ENCODE measurements around the gene SLC9A9.
A peak's percentile ranks its signal among the peaks of the same experiment; 100 is the strongest.
"Not testable (repeated sequence)": the region's sequence is repeated elsewhere in the genome, so short reads cannot be mapped to it uniquely, and the experiment has no call there.

The SLC9A9 gene

DNA sequence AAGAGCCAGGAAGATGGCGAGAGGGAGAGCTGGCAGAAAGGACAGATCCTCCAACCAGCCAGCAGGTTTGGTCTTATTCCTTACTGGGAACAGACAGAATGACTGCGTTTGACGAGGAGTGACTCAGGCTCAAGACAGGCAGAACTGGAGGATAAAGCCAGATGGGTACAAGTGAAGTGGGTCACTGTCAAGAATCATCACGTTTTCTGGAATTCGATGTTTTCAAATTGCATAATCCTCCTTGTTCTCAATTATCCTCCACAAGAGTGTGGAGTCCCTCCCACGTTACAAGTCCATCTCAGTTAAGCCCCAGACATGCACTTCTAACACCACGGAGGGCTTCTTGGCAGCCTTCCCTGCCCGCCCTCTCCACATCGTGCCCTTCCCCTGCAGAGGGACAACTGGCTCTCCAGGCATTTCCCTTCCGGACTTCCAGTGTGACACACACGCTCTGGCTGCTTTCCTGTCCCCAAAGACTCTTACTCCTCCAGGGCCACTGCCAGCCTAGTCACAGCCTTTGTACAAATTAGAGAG is 545.6 kb downstream of the SLC9A9 start:
- DNase-seq = no peak

DNA sequence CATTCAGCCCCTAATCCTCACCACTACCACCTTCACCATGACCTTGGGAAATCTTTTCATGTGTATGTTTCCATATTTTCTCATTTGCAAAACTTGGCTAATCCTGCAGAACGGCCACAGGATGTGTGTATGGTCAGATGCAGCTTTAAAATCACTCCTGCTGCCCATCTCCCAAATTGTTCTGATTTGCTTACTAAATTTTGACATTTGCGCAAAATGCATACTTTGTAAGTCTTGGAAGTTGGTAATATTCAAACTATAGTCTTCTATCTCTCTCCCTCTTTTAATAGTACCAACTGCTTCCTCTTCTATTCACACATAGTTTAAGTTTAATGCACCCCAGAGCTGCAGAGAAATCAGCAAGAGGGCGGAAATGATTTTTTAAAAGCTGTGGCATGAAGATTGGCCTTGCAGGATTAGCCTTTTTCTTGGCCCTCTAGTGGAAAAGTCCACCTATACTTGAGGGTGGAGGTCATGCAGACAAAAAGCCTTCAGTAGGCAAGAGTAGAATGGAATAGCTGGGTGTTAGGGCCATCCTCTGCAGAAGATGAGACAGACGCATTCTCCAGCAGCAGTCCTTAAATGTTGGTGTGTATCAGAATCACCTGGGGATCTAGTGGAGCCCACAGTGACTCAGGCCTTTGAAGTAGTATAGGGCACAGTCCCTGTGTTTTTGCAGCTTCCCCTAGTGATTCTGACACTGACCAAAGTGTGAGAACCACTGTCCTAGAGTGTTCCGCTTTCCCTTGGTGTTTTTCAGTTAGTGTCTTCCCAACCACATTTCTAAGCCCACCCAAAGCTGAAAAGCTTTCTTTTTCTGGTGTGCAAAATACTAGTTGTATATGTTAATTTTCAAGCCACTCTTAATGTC is 547.0 kb downstream of the SLC9A9 start:
- DNase-seq = no peak

DNA sequence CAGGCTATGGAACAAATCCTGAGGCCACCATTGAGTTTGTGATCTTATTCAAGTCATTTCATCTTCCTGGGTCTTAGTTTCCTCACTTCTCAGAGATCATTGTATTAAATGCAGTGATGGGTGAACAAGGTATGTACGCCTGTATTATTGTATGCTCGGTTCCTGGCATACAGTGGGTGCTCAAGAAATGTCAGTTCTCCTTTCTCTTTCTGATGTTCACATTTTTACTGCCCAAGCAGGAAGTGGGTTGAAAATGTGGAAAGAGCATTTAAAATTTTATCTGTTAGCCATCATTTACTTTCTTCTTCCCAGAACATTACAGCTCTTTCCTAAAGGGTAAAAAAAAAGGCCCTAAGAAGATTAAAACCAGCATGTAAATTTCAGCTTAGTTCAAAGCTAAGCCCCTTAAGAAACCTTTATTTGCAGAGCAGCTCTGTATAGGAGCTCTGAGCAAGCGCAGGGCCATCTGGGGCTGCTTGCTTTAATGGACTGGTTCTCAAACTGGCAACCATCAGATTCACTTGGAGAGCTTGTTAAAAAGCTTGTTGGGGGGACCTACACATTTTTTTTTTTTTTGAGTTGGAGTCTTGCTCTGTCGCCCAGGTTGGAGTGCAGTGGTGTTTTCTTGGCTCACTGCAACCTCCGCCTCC is 549.3 kb downstream of the SLC9A9 start:
- DNase-seq = no peak

DNA sequence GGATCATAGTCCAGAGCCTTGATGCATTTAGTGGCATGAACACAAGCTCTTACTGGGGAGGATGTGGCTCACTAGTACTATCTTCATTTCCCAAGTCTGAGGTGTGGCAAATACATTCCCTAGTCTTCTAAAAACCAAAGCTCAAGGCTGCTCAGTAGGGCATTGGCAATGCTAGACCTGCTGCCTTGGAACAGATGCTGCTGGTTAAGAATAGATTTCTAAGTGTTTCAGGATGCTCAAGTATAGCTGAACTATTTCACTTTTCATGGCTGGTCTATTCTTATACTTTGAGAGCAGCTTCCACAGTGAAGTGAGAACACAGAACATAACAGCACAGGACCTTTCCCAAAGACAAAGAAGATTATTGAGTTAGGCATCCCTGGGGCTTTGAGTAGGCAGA is 549.9 kb downstream of the SLC9A9 start:
- DNase-seq = no peak

DNA sequence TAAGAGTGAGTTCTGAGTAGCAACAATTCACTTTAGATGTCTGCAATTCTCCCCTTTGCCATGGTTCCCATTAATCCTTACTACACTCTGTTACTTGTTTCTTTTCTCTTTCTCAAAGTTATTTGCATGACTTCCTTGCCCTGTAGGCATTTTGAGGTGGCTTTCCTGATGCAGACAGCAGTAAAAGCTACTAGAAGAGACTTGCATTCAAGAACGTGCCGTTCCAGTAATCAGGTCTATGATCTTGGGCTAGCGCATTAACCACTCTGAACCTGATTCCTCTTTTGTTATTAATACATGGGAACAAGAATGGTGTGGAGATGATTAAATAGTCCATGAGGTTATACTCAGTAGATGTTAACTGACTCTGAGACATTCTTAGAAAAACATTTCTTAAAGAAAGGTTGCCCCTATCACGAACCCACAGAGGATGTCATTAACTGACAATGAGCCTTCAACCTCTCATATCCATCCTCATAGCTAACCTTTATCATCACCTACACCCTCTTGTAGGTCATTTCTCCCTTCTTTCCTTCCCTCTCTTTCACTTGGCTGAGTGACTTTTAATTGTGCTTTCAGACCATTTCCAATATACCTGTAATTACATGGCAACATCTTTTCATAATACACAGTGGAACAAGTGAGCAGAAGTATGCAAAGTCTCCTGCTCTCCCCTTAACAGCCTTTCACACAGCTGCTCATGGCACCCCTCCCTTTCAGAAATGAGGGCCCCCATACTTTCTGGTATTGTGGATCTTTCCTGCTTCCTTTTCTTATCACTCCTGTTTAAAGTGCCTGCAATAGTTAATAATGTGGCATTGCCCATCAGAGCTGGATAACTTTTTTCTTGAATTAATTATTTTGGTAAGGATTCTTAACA is 552.8 kb downstream of the SLC9A9 start:
- no peak for DNase-seq

DNA sequence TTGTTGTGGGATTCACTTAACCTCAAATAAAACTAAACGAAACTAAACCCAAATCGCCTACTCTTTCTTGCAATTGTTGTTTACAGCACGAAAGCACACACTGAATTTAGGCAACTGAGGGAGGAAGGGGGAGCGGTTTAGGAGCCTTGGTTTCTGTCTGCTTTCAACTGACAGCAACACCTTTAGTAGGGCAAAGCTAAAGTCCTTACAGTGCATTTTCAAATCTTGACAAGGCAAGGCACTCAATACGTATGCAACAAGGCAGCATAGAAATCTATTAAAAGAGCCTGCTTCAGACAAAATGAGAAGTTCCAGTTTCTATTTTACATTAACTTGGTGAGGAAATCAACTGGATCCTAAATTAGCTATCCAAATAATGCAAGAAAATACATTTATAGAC is 554.1 kb downstream of the SLC9A9 start:
- no peak for DNase-seq

DNA sequence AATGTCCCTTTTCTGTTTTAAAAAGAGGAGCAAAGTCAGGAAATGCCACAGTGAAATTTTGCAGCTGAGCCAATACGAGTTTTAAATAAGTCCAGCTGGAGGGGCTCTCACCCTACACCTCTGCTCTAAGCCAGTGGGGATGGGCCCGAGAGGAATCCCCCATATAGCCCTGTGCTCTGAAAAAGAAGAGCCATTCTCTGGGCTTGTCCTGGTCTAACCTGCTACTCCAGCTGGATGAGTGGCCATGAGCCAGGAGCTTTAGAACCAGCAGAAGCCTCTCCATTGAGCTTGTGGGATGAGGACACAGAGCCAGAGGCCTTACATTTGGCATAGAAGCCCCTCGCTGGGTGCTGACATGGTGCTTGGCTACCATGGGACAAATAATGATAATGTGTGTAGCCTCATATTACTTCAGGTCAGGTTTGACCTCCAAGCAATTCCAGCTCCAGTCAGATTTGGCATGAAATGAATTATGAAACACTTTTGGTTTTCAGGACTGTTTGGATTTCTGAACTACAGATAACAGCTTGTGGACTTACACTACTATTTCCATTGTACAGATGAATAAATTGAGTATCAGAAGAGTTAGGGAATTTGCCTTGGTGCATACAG is 556.3 kb downstream of the SLC9A9 start:
- no peak for DNase-seq

DNA sequence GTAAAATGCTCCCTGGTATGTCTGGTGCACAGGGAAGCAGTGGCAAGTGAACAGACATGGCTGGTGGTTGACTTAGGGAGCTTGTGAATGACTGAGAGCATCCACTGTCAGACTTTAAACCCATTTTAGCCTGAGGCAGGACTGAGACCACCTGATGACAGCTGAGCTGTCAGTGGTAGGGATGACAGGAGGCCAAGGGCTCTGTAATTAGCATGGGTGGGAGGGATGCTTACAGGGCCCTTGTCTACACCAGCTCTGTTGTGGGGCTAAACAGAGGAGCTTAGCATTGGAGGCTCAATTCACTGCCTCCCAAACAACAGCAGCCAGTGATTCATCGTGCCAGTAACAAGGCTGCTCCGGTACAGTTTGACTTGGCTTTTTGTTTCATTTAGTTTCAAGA is 559.3 kb downstream of the SLC9A9 start:
- DNase-seq = no peak

DNA sequence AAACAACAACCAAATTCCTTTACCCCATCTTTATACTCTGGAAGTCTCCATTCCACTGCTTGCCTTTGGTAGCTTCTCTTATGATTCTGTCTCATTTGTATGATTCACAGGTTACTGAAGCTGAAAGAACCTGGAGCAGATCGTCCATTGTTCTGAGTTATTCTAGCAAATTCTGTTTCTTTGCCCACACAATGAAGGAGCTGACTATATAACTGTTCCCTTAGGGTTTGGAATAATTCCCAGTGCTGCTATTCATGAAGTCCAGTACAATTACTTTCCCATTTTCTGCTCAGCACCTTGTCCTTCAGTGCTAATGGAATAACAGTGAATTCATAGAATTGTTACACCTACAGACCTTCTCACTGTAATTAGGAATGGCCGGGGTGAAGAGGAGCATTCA is 560.9 kb downstream of the SLC9A9 start:
- no peak for DNase-seq

DNA sequence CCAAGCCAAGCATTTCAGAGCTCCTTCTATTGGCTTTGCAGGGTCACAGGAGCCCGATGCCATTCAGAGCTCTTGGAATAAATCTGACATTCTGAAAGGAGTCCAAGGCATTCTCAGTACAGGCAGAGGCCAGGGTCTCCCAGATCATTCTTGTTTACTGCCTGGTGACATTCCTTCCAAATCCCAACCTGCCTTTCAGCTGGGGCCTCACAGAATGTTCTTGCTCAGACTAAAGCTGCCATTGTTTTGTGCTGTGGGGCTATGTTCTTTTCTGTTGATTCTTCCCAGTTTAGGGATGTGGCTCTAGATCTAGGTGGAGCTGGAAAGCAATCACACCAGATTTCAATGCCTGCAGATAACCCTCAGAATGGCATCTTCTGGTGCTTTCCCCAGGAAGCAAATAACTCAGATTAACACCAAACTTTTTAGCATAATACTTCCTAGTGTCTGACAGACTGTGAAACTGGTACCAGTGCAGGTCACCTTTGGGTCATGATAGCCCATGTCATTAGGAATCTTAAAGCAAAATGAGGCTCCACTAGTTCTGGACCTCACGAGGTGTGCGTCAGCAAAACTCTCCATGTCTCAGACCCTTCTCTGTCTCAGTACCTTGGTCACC is 561.8 kb downstream of the SLC9A9 start:
- DNase-seq = no peak

DNA sequence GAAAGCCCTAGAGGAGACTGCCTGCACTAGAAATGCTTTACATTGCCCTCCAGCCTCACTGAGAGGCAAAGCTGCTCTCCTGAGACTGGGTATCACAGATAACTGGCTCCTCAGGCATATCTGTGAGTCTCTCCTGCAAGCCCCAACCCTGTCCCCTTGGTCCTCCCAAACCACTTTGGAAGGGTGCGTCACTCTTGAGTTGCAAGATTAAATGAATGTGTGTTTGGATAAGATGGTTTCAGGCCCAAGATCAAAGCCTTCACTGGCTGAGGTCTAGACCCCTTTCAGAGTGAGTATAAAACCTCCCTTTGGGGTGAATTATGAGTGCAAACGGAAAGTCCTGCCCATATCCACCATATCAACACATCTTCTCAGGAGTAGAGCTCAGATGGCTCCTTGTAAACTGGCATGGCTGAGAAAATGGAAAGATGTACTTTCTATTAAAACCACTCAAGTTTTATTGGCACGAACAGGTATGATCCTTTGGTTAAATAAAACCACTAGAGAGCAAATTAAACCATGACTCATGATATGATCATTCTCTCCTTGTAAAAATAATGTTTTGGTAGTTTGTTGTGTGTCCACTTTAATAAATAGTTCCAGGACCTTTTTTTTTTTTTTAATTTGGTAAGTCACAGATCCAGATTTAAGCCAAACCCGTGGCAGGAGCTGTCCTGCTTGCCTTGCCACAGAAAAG is 564.7 kb downstream of the SLC9A9 start:
- peak in 1 of 2 donors; percentile 1 for DNase-seq

DNA sequence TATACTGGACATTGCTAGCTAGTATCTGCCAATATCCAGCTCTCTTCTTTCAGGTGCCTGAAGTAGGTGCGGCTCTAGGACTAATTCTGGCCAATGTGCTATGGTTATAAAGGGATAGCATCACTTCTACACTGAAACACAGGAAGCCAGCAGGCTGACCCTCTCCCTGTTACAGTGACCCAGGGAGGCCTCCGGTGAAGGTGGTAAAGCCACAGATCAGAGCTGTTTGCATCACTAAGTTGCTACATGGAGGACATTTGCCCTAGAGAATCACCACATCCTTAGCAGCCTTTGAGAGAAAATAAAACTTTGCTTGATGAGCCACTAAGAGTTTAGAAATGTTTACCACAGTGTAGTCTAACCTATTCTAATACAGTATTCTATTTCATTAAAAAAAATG is 567.3 kb downstream of the SLC9A9 start:
- no peak for DNase-seq

DNA sequence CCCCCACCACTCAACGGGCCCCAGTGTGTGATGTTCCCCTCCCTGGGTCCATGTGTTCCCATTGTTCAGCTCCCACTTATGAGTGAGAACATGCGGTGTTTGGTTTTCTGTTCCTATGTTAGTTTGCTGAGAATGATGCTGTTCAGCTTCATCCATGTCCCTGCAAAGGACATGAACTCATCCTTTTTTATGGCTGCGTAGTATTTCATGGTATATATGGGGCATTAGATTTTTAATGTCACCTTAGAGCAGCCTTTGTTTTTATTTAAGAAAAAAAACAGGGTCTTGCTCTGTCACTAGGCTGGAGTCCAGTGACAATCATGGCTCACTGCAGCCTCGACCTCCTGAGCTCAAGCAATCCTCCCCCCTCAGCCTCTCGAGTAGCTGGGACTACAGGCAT is 568.7 kb downstream of the SLC9A9 start:
- not testable (repeated sequence) for DNase-seq

DNA sequence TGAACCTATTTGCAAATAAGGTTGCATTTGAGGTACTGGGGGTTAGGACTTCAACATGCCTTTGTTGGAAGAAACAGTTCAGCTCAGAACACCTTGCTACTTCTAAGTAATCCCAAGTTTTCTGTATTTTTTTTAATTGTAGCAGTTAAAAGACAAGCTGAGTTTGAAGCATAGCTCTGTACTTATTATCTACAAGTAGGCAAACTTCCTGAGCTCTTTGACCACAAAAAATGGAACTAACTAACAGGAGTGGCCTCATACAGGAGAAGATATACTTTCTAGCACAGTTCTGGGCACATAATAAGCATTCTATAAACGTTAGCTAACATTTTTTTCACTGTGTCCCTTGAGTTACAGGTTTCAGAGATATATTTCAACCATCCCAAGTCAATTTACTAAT is 569.5 kb downstream of the SLC9A9 start:
- no peak for DNase-seq

DNA sequence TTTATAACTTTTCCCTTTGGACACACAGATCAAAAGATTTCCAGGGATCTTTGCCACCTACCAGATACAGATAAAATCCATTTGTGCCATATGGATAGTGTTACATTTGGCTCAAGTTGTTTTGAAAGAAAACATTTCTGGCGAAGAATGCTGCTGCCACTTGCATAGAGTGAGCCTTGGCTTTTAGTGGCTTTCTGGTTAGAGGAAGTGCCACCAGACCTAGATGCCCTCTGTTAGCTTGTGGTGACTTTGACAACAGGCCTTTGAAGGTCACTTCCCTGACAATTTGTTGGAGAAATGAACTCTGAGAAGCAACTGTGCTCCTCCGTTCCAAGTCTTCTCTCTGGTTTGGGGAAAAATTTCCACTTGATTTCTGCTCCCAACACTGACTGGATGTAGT is 570.7 kb downstream of the SLC9A9 start:
- no peak for DNase-seq

DNA sequence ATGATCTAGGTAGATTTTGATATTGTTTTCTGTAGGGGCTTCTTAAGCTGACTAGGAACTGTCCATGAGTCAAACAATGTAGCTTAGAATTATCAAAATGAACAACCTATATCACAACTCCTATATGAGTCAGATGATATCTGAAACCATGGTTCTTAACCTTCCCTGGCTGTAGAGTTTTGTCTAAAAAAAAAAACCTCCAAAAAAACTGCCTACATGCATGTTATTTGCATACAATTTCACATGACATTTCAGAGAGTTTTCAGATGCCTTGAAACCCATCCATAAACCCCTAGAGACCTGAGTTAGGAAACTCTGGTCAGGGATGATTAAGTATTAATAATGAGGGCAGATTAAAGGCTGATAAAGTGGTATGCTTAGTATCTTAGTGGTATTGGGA is 571.7 kb downstream of the SLC9A9 start:
- no peak for DNase-seq

DNA sequence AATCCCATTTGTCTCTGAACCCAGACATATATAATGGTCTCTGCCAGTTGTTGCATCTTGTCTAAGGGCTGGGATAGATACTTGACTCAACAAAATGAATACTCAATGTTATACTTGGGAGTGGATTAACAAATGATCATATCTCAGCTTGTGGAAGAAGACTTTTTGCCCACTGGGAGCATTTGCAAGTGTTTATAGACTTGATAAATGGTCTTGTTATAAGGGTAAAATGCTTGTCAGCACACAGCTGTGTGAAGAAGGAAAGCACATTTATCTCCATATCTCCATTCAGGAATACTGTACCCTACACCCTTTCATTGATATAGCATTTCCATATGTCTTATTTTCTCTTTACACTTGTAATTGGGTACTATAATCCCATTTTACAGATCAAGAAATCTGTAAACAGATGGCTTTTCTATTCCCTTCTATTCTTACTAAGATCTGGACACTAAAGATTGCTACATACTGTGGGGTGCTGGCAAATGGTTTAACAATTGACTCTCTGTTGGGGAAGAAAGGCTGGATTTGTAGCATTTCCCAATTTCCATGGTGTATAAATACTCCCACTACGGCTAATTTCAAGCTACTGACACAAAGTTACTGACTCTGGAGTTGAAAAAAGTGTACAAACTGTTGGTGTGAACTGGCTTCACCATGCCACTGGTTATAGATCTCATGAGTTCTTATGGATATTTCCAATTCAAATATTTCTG is 574.1 kb downstream of the SLC9A9 start:
- no peak for DNase-seq

DNA sequence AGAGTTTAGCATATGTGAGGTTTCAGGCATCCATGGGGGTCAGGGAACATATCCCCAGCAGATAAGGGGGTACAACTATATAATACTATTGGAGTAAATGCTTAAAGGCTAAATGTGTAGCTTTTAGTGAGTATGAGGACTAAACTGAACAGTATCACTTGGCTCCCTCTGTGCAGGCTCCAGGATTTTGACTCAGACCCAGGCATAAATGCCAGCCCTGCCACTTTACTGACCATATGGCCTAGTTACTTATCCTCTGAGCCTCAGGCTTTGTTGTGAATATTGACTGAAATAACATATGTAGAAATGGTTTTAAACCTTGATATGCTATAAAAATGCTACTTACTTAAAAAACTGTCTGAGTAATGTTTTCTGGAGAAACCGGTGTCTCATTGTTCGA is 577.1 kb downstream of the SLC9A9 start:
- DNase-seq = no peak

DNA sequence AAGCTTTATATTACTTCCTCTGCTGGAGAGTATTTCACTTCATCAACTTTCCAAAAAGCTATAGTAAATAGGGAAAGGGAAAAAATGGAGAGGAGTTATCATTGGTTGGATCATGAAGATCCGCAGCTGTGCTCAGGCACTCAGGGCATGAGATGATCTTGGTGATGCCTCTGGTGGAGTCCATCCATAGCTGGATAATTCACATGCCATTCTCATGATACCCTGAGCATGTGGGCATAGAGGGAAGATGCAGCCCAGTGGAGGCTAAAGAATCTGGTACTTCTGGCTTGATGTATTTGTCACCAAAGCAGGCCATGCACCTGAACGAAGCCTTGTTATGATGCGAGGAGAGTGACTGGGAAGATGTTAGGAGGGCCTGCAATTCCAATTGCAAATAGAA is 578.5 kb downstream of the SLC9A9 start:
- no peak for DNase-seq

DNA sequence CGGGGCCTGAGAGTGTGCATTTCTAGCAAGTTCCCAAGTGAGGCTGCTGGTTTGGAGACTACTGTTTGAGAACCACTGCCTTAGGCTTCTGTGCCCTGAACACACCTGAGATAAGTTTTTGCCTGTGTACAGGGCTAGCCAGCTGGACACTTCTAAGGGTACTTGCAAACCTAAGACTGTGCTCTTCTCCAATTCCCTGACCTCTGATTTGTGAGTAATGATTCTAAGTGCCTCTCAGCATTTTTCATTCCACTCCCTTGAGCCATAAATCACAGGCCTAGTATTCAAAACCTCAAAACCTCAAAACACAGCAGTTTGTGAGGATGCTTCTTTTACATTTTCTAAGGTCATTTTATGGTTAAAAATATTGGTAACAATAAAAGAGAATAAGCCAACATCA is 580.3 kb downstream of the SLC9A9 start:
- DNase-seq = no peak

DNA sequence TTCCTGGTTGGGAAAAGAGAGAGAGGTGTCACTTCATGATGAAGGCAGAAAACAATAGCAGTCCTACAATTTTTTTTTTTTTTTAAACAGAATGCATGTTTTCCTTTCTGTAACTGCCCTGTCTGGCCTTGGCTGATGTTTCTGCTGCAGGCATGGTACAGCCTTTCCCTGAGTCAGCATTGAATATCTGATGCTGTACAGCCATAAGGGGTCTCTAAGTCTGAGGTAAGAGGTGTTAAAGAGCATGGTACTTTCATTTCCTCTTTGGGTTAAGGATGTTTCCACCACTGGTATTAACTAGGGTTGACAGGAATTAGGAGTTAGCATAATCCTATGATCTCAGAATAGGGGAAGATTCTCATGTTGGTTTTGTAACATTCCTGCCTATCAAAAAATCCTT is 581.3 kb downstream of the SLC9A9 start:
- DNase-seq = no peak

Measured in stimulated activated CD4-positive, alpha-beta T cell treated with anti-CD3 and anti-CD28 coated beads, Interleukin-2, amount 100 ng/mL, for 48 hours (primary cell).